Neural cell (in vitro differentiated cells): ENCODE measurements around the gene URI1. TPM values are rescaled to one million over a fixed set of nuclear protein-coding genes. Genes with fewer than 3 reads are reported as not detected.

Source experiments
- H2AFZ ChIP-seq: fragments of 200-600, 300-800 bp; sonication (generic), shearing (Covaris generic); 2 replicates; pipeline ENCODE4 v1.6.0; 2014; ENCODE audit warnings: low read depth, mild to moderate bottlenecking, antibody characterized with exemption, low read length, moderate library complexity
- H3F3A ChIP-seq: fragments of 200-600 bp; shearing (Covaris generic); 2 replicates; pipeline ENCODE4 v1.6.1; 2016; ENCODE audit warnings: mild to moderate bottlenecking, moderate library complexity, mixed read lengths, antibody characterized with exemption, low read length; ENCODE audit not compliant: insufficient read depth, poor library complexity, severe bottlenecking
- H3K27ac ChIP-seq: fragments of 200-600, 300-800 bp; sonication (generic), shearing (Covaris generic); 2 replicates; pipeline ENCODE4 v1.5.1; 2014; ENCODE audit warnings: mild to moderate bottlenecking, low read length, moderate library complexity
- H3K27me3 ChIP-seq: fragments of 300-800, 200-600 bp; sonication (generic), shearing (Covaris generic); 2 replicates; pipeline ENCODE4 v1.6.0; 2014; ENCODE audit warnings: mild to moderate bottlenecking, low read depth, low read length, moderate library complexity; ENCODE audit not compliant: insufficient read depth
- H3K36me3 ChIP-seq: fragments of 300-800, 200-600 bp; sonication (generic), shearing (Covaris generic); 2 replicates; pipeline ENCODE4 v1.5.1; 2014; ENCODE audit warnings: mild to moderate bottlenecking, antibody characterized with exemption, low read length, moderate library complexity; ENCODE audit not compliant: insufficient read depth
- H3K4me2 ChIP-seq: fragments of 300-800, 200-600 bp; sonication (generic), shearing (Covaris generic); 2 replicates; pipeline ENCODE4 v1.6.0; 2014; ENCODE audit warnings: mild to moderate bottlenecking, low read length
- H3K4me3 ChIP-seq: fragments of 300-800, 200-600 bp; sonication (generic), shearing (Covaris generic); 2 replicates; pipeline ENCODE4 v1.5.1; 2014; ENCODE audit warnings: mild to moderate bottlenecking, low read length, moderate library complexity
- H3K79me2 ChIP-seq: fragments of 200-600 bp; shearing (Covaris generic); replicated peaks from 2 replicates; pipeline ENCODE4 v1.6.0; 2014; ENCODE audit warnings: mild to moderate bottlenecking, low read length, moderate library complexity; ENCODE audit not compliant: insufficient read depth
- H3K9ac ChIP-seq: fragments of 300-800, 200-600 bp; sonication (generic), shearing (Covaris generic); 2 replicates; pipeline ENCODE4 v1.6.1; 2016; ENCODE audit warnings: mild to moderate bottlenecking, low read length, mixed read lengths
- H3K9me2 ChIP-seq: fragments of 200-600 bp; shearing (Covaris generic); 2 replicates; pipeline ENCODE4 v1.6.1; 2016; ENCODE audit warnings: mild to moderate bottlenecking, low read length, mixed read lengths; ENCODE audit not compliant: insufficient read depth
- H3K9me3 ChIP-seq: fragments of 200-600, 300-800 bp; sonication (generic), shearing (Covaris generic); 2 replicates; pipeline ENCODE4 v1.6.1; 2016; ENCODE audit warnings: mild to moderate bottlenecking, mixed run types, low read length, moderate library complexity, mixed read lengths
- H4K20me1 ChIP-seq: fragments of 200-600 bp; shearing (Covaris generic); 2 replicates; pipeline ENCODE4 v1.6.1; 2016; ENCODE audit warnings: mild to moderate bottlenecking, mixed run types; ENCODE audit not compliant: insufficient read depth
- EP300 ChIP-seq: fragments of 450-650 bp; conservative IDR thresholded peaks from 2 replicates; pipeline ENCODE4 v1.6.1; 2014; ENCODE audit warnings: antibody characterized with exemption, mild to moderate bottlenecking, moderate library complexity; ENCODE audit not compliant: poor library complexity, severe bottlenecking
- EZH2 ChIP-seq: fragments of 200-600, 300-800 bp; shearing (Covaris generic), sonication (generic); IDR thresholded peaks from 2 replicates; pipeline ENCODE4 v1.6.1; 2014; ENCODE audit warnings: antibody characterized with exemption, low read length, borderline replicate concordance, mild to moderate bottlenecking; ENCODE audit not compliant: insufficient read depth, poor library complexity, severe bottlenecking
- MXI1 ChIP-seq: fragments of 450-650 bp; conservative IDR thresholded peaks from 2 replicates; pipeline ENCODE4 v1.6.1; 2014; ENCODE audit warnings: antibody characterized with exemption, mild to moderate bottlenecking; ENCODE audit not compliant: poor library complexity, severe bottlenecking
- POLR2AphosphoS5 ChIP-seq: IDR thresholded peaks from 2 replicates; pipeline ENCODE4 v1.6.1; 2012
- RAD21 ChIP-seq: fragments of 450-650 bp; conservative IDR thresholded peaks from 2 replicates; pipeline ENCODE4 v1.6.1; 2014; ENCODE audit warnings: antibody characterized with exemption, mild to moderate bottlenecking, moderate library complexity
- SMC3 ChIP-seq: fragments of 450-650 bp; conservative IDR thresholded peaks from 2 replicates; pipeline ENCODE4 v1.6.1; 2014; ENCODE audit warnings: antibody characterized with exemption, mild to moderate bottlenecking, moderate library complexity; ENCODE audit not compliant: poor library complexity
- TAF1 ChIP-seq: IDR thresholded peaks from 2 replicates; pipeline ENCODE4 v1.6.1; 2012; ENCODE audit warnings: low read depth
- polyA plus RNA-seq: library from polyadenylated mRNA; depleted of rRNA; stranded (reverse); fragments of >200 nt; gene quantifications from 2 replicates; pipeline ENCODE4 v1.2.3, GENCODE V29; 2014
- TF ChIP-seq, protein P1 (sequence below): IDR thresholded peaks from 2 replicates; pipeline ENCODE4 v1.6.1; 2012; ENCODE audit warnings: borderline replicate concordance
- TF ChIP-seq, protein P2 (sequence below): fragments of 450-650 bp; IDR thresholded peaks from 2 replicates; pipeline ENCODE4 v1.5.1; 2014; ENCODE audit warnings: antibody characterized with exemption, mild to moderate bottlenecking, moderate library complexity; ENCODE audit not compliant: poor library complexity, severe bottlenecking

URI1 gene
- polyA plus RNA-seq, 1 donor from 2014 or later = 55.4 TPM

DNA sequence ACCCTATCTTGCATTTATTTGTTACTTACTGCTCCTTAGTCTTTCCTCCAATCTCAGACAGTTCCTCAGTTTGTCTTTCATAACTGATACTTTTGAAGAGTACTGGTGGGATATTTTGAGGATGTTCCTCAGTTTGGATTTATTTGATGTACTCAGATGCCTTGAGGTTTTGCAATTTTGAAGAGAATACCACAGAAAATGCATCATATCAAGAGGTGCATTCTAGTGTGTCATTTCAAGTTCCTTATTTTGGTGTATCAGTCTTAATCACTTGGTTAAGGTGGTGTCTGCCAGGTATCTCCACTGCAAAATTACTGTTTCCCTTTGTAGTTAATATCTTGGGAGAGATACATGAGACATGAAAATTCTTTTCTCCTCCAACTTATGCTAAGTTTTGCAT is 75.1 kb downstream of the URI1 start:
- H3K36me3 ChIP-seq = no peaks in the 10 kb centered on the region
- H2AFZ ChIP-seq = no peak overlapping the region
- H4K20me1 ChIP-seq = no peaks in the 10 kb centered on the region
- H3K4me2 ChIP-seq = no peak overlapping the region
- H3K9ac ChIP-seq = no peak overlapping the region
- H3K4me3 ChIP-seq = no peak overlapping the region
- H3K9me2 ChIP-seq = no peaks in the 10 kb centered on the region
- TF ChIP-seq POLR2AphosphoS5 (no peak), RAD21 (no peak), EZH2 (no peak), MXI1 (no peak)
- TF ChIP-seq, protein P1, sequence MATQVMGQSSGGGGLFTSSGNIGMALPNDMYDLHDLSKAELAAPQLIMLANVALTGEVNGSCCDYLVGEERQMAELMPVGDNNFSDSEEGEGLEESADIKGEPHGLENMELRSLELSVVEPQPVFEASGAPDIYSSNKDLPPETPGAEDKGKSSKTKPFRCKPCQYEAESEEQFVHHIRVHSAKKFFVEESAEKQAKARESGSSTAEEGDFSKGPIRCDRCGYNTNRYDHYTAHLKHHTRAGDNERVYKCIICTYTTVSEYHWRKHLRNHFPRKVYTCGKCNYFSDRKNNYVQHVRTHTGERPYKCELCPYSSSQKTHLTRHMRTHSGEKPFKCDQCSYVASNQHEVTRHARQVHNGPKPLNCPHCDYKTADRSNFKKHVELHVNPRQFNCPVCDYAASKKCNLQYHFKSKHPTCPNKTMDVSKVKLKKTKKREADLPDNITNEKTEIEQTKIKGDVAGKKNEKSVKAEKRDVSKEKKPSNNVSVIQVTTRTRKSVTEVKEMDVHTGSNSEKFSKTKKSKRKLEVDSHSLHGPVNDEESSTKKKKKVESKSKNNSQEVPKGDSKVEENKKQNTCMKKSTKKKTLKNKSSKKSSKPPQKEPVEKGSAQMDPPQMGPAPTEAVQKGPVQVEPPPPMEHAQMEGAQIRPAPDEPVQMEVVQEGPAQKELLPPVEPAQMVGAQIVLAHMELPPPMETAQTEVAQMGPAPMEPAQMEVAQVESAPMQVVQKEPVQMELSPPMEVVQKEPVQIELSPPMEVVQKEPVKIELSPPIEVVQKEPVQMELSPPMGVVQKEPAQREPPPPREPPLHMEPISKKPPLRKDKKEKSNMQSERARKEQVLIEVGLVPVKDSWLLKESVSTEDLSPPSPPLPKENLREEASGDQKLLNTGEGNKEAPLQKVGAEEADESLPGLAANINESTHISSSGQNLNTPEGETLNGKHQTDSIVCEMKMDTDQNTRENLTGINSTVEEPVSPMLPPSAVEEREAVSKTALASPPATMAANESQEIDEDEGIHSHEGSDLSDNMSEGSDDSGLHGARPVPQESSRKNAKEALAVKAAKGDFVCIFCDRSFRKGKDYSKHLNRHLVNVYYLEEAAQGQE = no peak
- TF ChIP-seq, protein P2, sequence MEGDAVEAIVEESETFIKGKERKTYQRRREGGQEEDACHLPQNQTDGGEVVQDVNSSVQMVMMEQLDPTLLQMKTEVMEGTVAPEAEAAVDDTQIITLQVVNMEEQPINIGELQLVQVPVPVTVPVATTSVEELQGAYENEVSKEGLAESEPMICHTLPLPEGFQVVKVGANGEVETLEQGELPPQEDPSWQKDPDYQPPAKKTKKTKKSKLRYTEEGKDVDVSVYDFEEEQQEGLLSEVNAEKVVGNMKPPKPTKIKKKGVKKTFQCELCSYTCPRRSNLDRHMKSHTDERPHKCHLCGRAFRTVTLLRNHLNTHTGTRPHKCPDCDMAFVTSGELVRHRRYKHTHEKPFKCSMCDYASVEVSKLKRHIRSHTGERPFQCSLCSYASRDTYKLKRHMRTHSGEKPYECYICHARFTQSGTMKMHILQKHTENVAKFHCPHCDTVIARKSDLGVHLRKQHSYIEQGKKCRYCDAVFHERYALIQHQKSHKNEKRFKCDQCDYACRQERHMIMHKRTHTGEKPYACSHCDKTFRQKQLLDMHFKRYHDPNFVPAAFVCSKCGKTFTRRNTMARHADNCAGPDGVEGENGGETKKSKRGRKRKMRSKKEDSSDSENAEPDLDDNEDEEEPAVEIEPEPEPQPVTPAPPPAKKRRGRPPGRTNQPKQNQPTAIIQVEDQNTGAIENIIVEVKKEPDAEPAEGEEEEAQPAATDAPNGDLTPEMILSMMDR = no peak
- H3K27me3 ChIP-seq = no peaks in the 10 kb centered on the region
- no peak overlapping the region for H3K27ac ChIP-seq
- H3K9me3 ChIP-seq = no peaks in the 10 kb centered on the region
- H3F3A ChIP-seq = no peaks in the 10 kb centered on the region
- no peaks in the 10 kb centered on the region for H3K79me2 ChIP-seq

DNA sequence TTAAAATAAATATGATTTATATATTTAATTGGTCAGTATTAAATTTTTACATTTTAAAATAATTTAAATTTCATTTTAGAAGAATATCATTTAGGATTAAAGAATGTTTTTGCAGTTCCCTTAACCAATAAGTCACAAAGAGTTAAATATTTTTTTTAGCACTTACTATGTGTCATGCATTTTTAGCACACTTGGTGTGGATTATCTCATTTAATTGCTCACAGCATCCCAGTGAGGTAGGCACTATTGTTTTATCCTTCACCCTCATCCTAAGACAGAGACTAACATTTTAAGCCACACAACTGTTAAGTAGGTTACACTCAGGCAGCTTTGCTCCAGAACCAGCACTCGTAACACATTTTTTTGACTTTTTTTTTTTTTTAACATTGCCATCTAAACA is 78.2 kb downstream of the URI1 start:
- no peak overlapping the region for H3K9ac ChIP-seq
- no peak overlapping the region for H3K4me3 ChIP-seq
- H3K79me2 ChIP-seq = no peaks in the 10 kb centered on the region
- no peak for TF ChIP-seq MXI1
- no peak for TF ChIP-seq EZH2
- TF ChIP-seq, protein P2 = no peak
- TF ChIP-seq RAD21 = no peak
- no peak for TF ChIP-seq TAF1
- TF ChIP-seq, protein P1 = no peak
- no peak for TF ChIP-seq POLR2AphosphoS5
- TF ChIP-seq SMC3 = no peak
- no peak for TF ChIP-seq EP300
- H2AFZ ChIP-seq = no peak overlapping the region
- no peak overlapping the region for H3K4me2 ChIP-seq
- no peaks in the 10 kb centered on the region for H3F3A ChIP-seq
- no peaks in the 10 kb centered on the region for H3K36me3 ChIP-seq
- H3K9me2 ChIP-seq = no peaks in the 10 kb centered on the region
- H3K27me3 ChIP-seq = no peaks in the 10 kb centered on the region
- H3K27ac ChIP-seq = no peak overlapping the region
- no peaks in the 10 kb centered on the region for H4K20me1 ChIP-seq
- H3K9me3 ChIP-seq = no peaks in the 10 kb centered on the region
